ENCODE results near the gene COL4A6.

Gene COL4A6

GRCh38 chrX:108435261-108435660 is 3.0 kb downstream of the COL4A6 start:
- H3K9me3 ChIP-seq (ENCODE audit: control insufficient read depth, insufficient read depth, low read length), result no peaks in the 10 kb centered on the region
- no peaks in the 10 kb centered on the region for H4K20me1 ChIP-seq (ENCODE audit: control insufficient read depth, insufficient read depth, low read depth, low read length)
- no peak overlapping the region for H3K4me2 ChIP-seq (ENCODE audit: low read length)
- H3K36me3 ChIP-seq (ENCODE audit: control insufficient read depth, low read length), result no peaks in the 10 kb centered on the region
- H3K79me2 ChIP-seq (ENCODE audit: control insufficient read depth, low read length), result no peaks in the 10 kb centered on the region
- H3K27ac ChIP-seq (ENCODE audit: low read depth, low read length), result no peak overlapping the region
- H3K4me1 ChIP-seq (ENCODE audit: control insufficient read depth, low read length), result no peaks in the 10 kb centered on the region
- no peaks in the 10 kb centered on the region for H3F3A ChIP-seq (ENCODE audit: control insufficient read depth, insufficient read depth)
- no peaks in the 10 kb centered on the region for H3K9me2 ChIP-seq (replicated peaks; ENCODE audit: control insufficient read depth, low read length)
- H3K4me3 ChIP-seq (ENCODE audit: low read length), result no peak overlapping the region
- H3K27me3 ChIP-seq (ENCODE audit: control insufficient read depth, low read length), result no peaks in the 10 kb centered on the region
- TF ChIP-seq, protein P1, sequence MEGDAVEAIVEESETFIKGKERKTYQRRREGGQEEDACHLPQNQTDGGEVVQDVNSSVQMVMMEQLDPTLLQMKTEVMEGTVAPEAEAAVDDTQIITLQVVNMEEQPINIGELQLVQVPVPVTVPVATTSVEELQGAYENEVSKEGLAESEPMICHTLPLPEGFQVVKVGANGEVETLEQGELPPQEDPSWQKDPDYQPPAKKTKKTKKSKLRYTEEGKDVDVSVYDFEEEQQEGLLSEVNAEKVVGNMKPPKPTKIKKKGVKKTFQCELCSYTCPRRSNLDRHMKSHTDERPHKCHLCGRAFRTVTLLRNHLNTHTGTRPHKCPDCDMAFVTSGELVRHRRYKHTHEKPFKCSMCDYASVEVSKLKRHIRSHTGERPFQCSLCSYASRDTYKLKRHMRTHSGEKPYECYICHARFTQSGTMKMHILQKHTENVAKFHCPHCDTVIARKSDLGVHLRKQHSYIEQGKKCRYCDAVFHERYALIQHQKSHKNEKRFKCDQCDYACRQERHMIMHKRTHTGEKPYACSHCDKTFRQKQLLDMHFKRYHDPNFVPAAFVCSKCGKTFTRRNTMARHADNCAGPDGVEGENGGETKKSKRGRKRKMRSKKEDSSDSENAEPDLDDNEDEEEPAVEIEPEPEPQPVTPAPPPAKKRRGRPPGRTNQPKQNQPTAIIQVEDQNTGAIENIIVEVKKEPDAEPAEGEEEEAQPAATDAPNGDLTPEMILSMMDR (IDR thresholded peaks at IDR 0.05; ENCODE audit: low read depth, low read length, poor library complexity, severe bottlenecking), result no peak
- TF ChIP-seq EZH2phosphoT487 (IDR thresholded peaks at IDR 0.05; ENCODE audit: borderline replicate concordance, low read length), result no peak

DNA sequence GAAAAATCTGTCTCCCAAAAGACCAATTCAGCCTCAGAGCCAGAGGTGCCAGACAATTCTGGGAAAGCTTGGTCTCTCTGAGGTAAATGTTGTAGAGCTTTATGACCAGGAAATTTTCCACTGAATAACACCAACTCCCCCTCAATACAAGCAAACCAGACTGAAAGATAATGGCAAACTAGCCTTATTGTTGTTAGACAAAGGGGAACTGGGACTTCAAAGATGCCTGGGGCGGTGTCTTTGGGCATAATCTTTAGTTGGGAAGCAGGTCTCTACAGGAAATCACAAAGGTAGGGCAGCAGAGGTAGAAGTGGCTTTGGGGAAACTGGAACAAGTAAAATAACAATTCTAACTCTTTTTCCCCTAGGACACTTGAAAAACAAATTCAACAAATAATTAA is 12.0 kb downstream of the COL4A6 start:
- H3K9me2 ChIP-seq (replicated peaks; ENCODE audit: control insufficient read depth, low read length), result no peaks in the 10 kb centered on the region
- H3F3A ChIP-seq (ENCODE audit: control insufficient read depth, insufficient read depth), result no peaks in the 10 kb centered on the region
- H3K79me2 ChIP-seq (ENCODE audit: control insufficient read depth, low read length), result no peaks in the 10 kb centered on the region
- no peak overlapping the region for H3K27ac ChIP-seq (ENCODE audit: low read depth, low read length)
- H4K20me1 ChIP-seq (ENCODE audit: control insufficient read depth, insufficient read depth, low read depth, low read length), result no peaks in the 10 kb centered on the region
- H3K4me2 ChIP-seq (ENCODE audit: low read length), result no peak overlapping the region
- no peaks in the 10 kb centered on the region for H3K27me3 ChIP-seq (ENCODE audit: control insufficient read depth, low read length)
- no peaks in the 10 kb centered on the region for H3K9me3 ChIP-seq (ENCODE audit: control insufficient read depth, insufficient read depth, low read length)
- no peak overlapping the region for H3K4me3 ChIP-seq (ENCODE audit: low read length)
- no peaks in the 10 kb centered on the region for H3K36me3 ChIP-seq (ENCODE audit: control insufficient read depth, low read length)
- TF ChIP-seq, protein P1 (IDR thresholded peaks at IDR 0.05; ENCODE audit: low read depth, low read length, poor library complexity, severe bottlenecking), result no peak
- no peak for TF ChIP-seq EZH2phosphoT487 (IDR thresholded peaks at IDR 0.05; ENCODE audit: borderline replicate concordance, low read length)
- no peaks in the 10 kb centered on the region for H3K4me1 ChIP-seq (ENCODE audit: control insufficient read depth, low read length)

DNA sequence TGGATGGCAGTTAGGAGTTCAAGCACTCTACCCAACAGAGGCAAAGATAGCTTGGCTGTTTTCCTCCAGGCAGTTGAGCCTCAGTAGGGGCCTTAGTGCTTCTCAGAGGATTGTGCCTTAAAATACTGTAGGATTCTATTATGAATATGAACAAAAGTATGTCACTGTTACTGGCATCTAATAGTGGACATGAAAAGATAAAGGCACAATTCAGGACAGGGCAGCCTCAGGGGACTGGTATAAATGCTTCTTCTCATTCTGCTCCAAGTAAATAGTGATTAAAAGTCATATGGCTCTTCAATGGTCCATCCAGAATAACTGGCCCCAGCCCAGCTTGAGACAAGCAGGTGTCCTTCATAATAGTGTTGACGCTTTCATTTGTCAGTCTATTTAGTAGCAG is 17.7 kb downstream of the COL4A6 start:
- no peaks in the 10 kb centered on the region for H3K27me3 ChIP-seq (ENCODE audit: control insufficient read depth, low read length)
- TF ChIP-seq EZH2phosphoT487 (IDR thresholded peaks at IDR 0.05; ENCODE audit: borderline replicate concordance, low read length), result no peak
- TF ChIP-seq, protein P1 (IDR thresholded peaks at IDR 0.05; ENCODE audit: low read depth, low read length, poor library complexity, severe bottlenecking), result no peak
- no peaks in the 10 kb centered on the region for H3K9me3 ChIP-seq (ENCODE audit: control insufficient read depth, insufficient read depth, low read length)
- H3K4me3 ChIP-seq (ENCODE audit: low read length), result no peak overlapping the region
- H4K20me1 ChIP-seq (ENCODE audit: control insufficient read depth, insufficient read depth, low read depth, low read length), result no peaks in the 10 kb centered on the region
- no peak overlapping the region for H3K4me2 ChIP-seq (ENCODE audit: low read length)
- H3K27ac ChIP-seq (ENCODE audit: low read depth, low read length), result no peak overlapping the region
- no peaks in the 10 kb centered on the region for H3K9me2 ChIP-seq (replicated peaks; ENCODE audit: control insufficient read depth, low read length)
- H3K36me3 ChIP-seq (ENCODE audit: control insufficient read depth, low read length), result no peaks in the 10 kb centered on the region
- H3K79me2 ChIP-seq (ENCODE audit: control insufficient read depth, low read length), result no peaks in the 10 kb centered on the region
- H3F3A ChIP-seq (ENCODE audit: control insufficient read depth, insufficient read depth), result no peaks in the 10 kb centered on the region
- H3K4me1 ChIP-seq (ENCODE audit: control insufficient read depth, low read length), result no peaks in the 10 kb centered on the region

DNA sequence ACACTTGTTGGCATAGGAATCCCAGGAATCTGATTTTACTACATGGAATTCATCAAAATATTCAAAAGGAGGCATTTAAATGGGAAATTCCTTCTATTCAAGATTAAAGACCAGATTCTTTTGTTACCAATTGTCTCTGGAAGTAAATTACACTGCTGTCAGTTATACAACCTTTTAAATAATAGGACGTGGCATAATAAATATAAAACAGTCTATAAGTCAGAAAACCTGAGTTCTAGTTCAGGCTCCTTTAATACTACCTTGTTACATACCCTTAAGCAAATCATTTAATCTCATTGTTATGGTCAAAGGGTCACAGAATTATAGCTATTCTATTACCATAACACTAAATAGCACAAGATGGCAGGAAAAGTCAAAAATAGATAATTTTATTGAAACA is 18.8 kb downstream of the COL4A6 start:
- no peaks in the 10 kb centered on the region for H3K79me2 ChIP-seq (ENCODE audit: control insufficient read depth, low read length)
- no peak for TF ChIP-seq EZH2phosphoT487 (IDR thresholded peaks at IDR 0.05; ENCODE audit: borderline replicate concordance, low read length)
- TF ChIP-seq, protein P1 (IDR thresholded peaks at IDR 0.05; ENCODE audit: low read depth, low read length, poor library complexity, severe bottlenecking), result no peak
- no peaks in the 10 kb centered on the region for H3K9me2 ChIP-seq (replicated peaks; ENCODE audit: control insufficient read depth, low read length)
- no peaks in the 10 kb centered on the region for H3K36me3 ChIP-seq (ENCODE audit: control insufficient read depth, low read length)
- no peaks in the 10 kb centered on the region for H3K9me3 ChIP-seq (ENCODE audit: control insufficient read depth, insufficient read depth, low read length)
- no peaks in the 10 kb centered on the region for H3F3A ChIP-seq (ENCODE audit: control insufficient read depth, insufficient read depth)
- H3K4me2 ChIP-seq (ENCODE audit: low read length), result no peak overlapping the region
- no peaks in the 10 kb centered on the region for H3K4me1 ChIP-seq (ENCODE audit: control insufficient read depth, low read length)
- no peaks in the 10 kb centered on the region for H4K20me1 ChIP-seq (ENCODE audit: control insufficient read depth, insufficient read depth, low read depth, low read length)
- H3K27me3 ChIP-seq (ENCODE audit: control insufficient read depth, low read length), result no peaks in the 10 kb centered on the region
- H3K27ac ChIP-seq (ENCODE audit: low read depth, low read length), result no peak overlapping the region
- no peak overlapping the region for H3K4me3 ChIP-seq (ENCODE audit: low read length)

Measured in DOHH2 (cell line).